Left ventricle myocardium inferior (tissue), 1 donor: ENCODE results near the gene ADAMTS9. TPM values are rescaled to one million over a fixed set of nuclear protein-coding genes. Genes with fewer than 3 reads are reported as not detected.

Experiments used
- DNase-seq: peaks from one replicate; pipeline ENCODE4 v3.0.0-alpha.2; 2020
- H3K27ac ChIP-seq: fragments of 200-600 bp; replicated peaks from 2 replicates; pipeline ENCODE4 v1.8.0; 2021
- H3K27me3 ChIP-seq: fragments of 200-600 bp; 2 replicates; pipeline ENCODE4 v1.8.0; 2021; ENCODE audit warnings: low read depth
- H3K36me3 ChIP-seq: fragments of 200-600 bp; 2 replicates; pipeline ENCODE4 v1.8.0; 2021
- H3K4me1 ChIP-seq: fragments of 200-600 bp; 2 replicates; pipeline ENCODE4 v1.8.0; 2021
- H3K4me3 ChIP-seq: fragments of 200-600 bp; 2 replicates; pipeline ENCODE4 v1.8.0; 2021; ENCODE audit warnings: mild to moderate bottlenecking, moderate library complexity
- H3K9me3 ChIP-seq: fragments of 200-600 bp; replicated peaks from 2 replicates; pipeline ENCODE4 v1.8.0; 2021
- intact Hi-C: fragments of 100-400 bp; cut with micrococcal nuclease; formaldehyde crosslinking; loops from one replicate; pipeline ENCODE4 v1.11.0; 2022
- total RNA-seq: library from RNA; stranded (reverse); fragmentation: NEBNext Ultra II Directional; extraction: Animal tissue kit (Norgen Biotek cat#: 25700); gene quantifications from one replicate; pipeline ENCODE4 v1.2.1, GENCODE V29; 2021
- TF ChIP-seq, protein P1 (sequence below): fragments of 200-600 bp; IDR thresholded peaks from 2 replicates; pipeline ENCODE4 v1.8.0; 2021; ENCODE audit warnings: antibody characterized with exemption, mild to moderate bottlenecking, borderline replicate concordance
- donor health status: DM: no; HTN: yes; CAD: no; lungs with severe emphysema.

ADAMTS9 gene
- total RNA-seq, 1 donor from 2014 or later, result 14.7 TPM

DNA sequence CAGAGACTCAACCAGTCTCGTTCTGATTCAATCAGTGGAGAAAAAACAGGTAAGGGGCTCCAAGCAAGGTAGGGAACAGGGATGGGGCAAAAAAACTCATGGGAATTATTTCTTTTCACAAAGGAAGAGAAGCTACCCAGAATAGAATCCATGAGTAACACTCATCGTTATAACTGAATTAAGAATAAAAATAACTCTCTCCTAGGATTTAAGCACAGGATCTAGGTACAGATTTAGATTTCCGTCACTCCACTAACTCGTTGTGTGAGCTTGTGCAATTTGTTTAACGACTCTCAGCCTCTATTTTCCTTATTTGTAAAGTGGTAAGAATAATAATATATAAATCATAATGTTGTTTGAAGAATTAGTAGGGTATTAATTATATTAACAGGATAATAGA is 68.6 kb downstream of the ADAMTS9 start:
- intact Hi-C loops, result no loop called here
- H3K36me3 ChIP-seq, result peaks cover 51% of the 10 kb centered on the region
- TF ChIP-seq, protein P1, sequence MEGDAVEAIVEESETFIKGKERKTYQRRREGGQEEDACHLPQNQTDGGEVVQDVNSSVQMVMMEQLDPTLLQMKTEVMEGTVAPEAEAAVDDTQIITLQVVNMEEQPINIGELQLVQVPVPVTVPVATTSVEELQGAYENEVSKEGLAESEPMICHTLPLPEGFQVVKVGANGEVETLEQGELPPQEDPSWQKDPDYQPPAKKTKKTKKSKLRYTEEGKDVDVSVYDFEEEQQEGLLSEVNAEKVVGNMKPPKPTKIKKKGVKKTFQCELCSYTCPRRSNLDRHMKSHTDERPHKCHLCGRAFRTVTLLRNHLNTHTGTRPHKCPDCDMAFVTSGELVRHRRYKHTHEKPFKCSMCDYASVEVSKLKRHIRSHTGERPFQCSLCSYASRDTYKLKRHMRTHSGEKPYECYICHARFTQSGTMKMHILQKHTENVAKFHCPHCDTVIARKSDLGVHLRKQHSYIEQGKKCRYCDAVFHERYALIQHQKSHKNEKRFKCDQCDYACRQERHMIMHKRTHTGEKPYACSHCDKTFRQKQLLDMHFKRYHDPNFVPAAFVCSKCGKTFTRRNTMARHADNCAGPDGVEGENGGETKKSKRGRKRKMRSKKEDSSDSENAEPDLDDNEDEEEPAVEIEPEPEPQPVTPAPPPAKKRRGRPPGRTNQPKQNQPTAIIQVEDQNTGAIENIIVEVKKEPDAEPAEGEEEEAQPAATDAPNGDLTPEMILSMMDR, result no peak
- peaks cover 5% of the 10 kb centered on the region for H3K9me3 ChIP-seq
- H3K4me1 ChIP-seq, result peaks cover 33% of the 10 kb centered on the region
- no peak overlapping the region for H3K4me3 ChIP-seq
- peak overlapping the region; percentile 56 for H3K27ac ChIP-seq
- H3K27me3 ChIP-seq, result no peaks in the 10 kb centered on the region
- DNase-seq, result no peak

- H3K27ac ChIP-seq, result peak overlapping the region; percentile 87
- TF ChIP-seq, protein P1, result no peak
- peaks cover 5% of the 10 kb centered on the region for H3K9me3 ChIP-seq
- no peak overlapping the region for H3K4me3 ChIP-seq
- DNase-seq, result no peak
- peaks cover 49% of the 10 kb centered on the region for H3K4me1 ChIP-seq
- H3K27me3 ChIP-seq, result no peaks in the 10 kb centered on the region
- H3K36me3 ChIP-seq, result peaks cover 36% of the 10 kb centered on the region
- intact Hi-C loops, result no loop called here
These were observed 70.2 kb downstream of the ADAMTS9 start for GRCh38 chr3:64617610-64618009.

GRCh38 chr3:64616953-64617352 is 70.8 kb downstream of the ADAMTS9 start:
- TF ChIP-seq, protein P1, result no peak

DNA sequence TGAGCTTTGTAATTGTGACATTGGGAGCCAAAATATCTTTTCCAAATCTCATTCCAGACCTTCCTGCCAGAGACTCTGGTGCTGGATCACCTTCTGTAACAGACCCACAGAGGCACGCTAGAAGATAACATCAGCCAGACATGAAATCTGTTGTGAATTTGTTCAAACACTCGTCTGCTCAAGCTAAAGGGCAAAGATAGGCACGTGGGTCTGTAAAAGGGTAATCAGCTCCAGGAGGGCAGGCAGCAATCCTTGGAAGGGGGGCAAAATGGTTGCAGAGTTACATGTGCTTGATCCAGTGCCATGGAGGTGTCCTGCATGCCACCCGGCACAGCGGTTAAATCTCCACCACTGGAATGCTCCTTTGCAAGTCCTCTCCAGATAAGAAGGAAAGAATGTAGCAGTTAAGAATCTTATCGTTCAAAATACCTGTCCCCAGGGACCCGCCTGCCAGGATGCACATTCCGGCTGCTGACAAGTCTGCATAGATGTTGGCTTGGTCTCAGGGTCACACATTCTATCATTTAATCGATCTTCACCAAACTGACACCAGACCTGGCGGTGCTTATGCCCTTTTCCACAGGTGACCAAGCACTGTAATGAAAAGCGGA is 74.8 kb downstream of the ADAMTS9 start:
- no peaks in the 10 kb centered on the region for H3K9me3 ChIP-seq
- intact Hi-C loops, result no loop called here
- H3K4me3 ChIP-seq, result peak overlapping the region; percentile 20
- H3K27me3 ChIP-seq, result no peaks in the 10 kb centered on the region
- peaks cover 9% of the 10 kb centered on the region for H3K36me3 ChIP-seq
- TF ChIP-seq, protein P1, result no peak
- peaks cover 59% of the 10 kb centered on the region for H3K4me1 ChIP-seq
- peak overlapping the region; percentile 87 for H3K27ac ChIP-seq
- no peak for DNase-seq

More at GRCh38 chr3:64616953-64617352, 70.8 kb downstream of the ADAMTS9 start:
- Histone ChIP-seq H3K27me3 (no peaks in the 10 kb centered on the region), H3K36me3 (peaks cover 29% of the 10 kb centered on the region), H3K4me3 (no peak overlapping the region), H3K4me1 (peaks cover 54% of the 10 kb centered on the region), H3K27ac (peak overlapping the region; percentile 87), H3K9me3 (peaks cover 5% of the 10 kb centered on the region)
- DNase-seq, result no peak
- intact Hi-C loops, result no loop called here

DNA sequence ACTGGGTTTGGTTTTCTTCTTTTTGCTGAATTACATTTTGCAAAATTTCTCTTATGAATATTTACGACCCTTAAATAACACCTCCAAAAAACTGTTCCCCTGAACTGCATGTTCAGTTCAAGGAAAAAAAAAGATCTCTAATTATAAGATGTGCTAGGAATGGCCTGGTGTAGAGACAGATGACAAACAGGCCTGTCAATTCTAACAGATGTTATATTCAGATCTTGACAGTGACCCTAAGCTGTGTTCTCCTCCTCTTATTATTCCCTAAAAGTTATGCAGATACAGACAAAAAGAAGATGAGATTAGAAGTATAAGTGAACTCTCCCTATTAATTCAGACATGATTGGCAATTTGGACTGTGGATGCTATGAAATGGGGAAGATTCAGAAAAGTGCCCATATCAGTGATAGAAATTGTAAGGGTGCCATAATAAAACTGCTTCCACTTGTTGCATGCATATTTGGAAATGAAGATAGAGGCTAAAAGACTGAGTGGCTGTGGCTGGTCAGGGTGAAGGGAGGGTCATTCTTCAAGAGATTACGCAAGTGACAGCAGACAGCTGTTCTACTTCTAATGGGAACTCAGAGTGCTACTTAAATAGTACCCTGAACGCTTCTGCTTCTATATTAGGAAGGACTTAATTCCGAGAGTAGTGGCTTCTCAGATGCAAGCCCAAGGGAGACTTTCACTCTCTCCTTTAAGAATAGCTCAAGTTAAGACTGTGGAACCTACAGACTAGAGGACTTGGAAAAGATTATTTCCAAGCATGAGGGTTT is 75.5 kb downstream of the ADAMTS9 start:
- intact Hi-C loops, result no loop called here
- peak overlapping the region; percentile 20 for H3K4me3 ChIP-seq

More for the DNA sequence above, 75.5 kb downstream of the ADAMTS9 start:
- no peaks in the 10 kb centered on the region for H3K27me3 ChIP-seq
- TF ChIP-seq, protein P1, result no peak
- no peaks in the 10 kb centered on the region for H3K9me3 ChIP-seq
- no peak for DNase-seq
- peaks cover 12% of the 10 kb centered on the region for H3K36me3 ChIP-seq
- peaks cover 59% of the 10 kb centered on the region for H3K4me1 ChIP-seq
- peak overlapping the region; percentile 87 for H3K27ac ChIP-seq
